K562 (cell line): ENCODE data around the gene TPGS1. TPM values are rescaled to one million over a fixed set of nuclear protein-coding genes. Genes with fewer than 3 reads are reported as not detected.

Experiments
- ARID4B ChIP-seq: sonication (generic); formaldehyde crosslinking; IDR thresholded peaks from 2 replicates; pipeline ENCODE4 v1.8.0; 2022; ENCODE audit warnings: mild to moderate bottlenecking, missing genetic modification reagents
- ATF1 ChIP-seq, 2 experiments: fragments of 450-650 bp in 1 of 2; IDR thresholded peaks; 2 replicates each; pipeline ENCODE4 v1.6.1; 2016; ENCODE audit warnings: missing compliant biosample characterization in 1 of 2, missing genetic modification characterization in 1 of 2
- CBFA2T2 ChIP-seq: fragments of 450-650 bp; conservative IDR thresholded peaks from 2 replicates; pipeline ENCODE4 v1.6.1; 2017; ENCODE audit warnings: mild to moderate bottlenecking
- CHD1 ChIP-seq: fragments of 200-600 bp; sonication (generic); IDR thresholded peaks from one replicate; pipeline ENCODE4 v1.6.1; 2012; ENCODE audit warnings: mild to moderate bottlenecking, moderate library complexity, low read length, inconsistent platforms
- ETS2 ChIP-seq: IDR thresholded peaks from 2 replicates; pipeline ENCODE4 v1.6.1; 2016; ENCODE audit warnings: borderline replicate concordance, missing genetic modification characterization, mild to moderate bottlenecking, moderate library complexity, missing compliant biosample characterization; ENCODE audit not compliant: poor library complexity, severe bottlenecking
- ETV1 ChIP-seq: fragments of 450-650 bp; conservative IDR thresholded peaks from 2 replicates; pipeline ENCODE4 v1.6.1; 2016; ENCODE audit warnings: missing genetic modification characterization, control low read depth, low read depth, missing compliant biosample characterization
- ETV5 ChIP-seq: sonication (generic); formaldehyde crosslinking; IDR thresholded peaks from 2 replicates; pipeline ENCODE4 v1.4.0; 2020; ENCODE audit warnings: low read depth, mild to moderate bottlenecking, missing genetic modification reagents
- MAFF ChIP-seq: IDR thresholded peaks from 2 replicates; pipeline ENCODE4 v1.6.1; 2012; ENCODE audit warnings: low read length, improper control_type of control experiment
- PRDM10 ChIP-seq: fragments of 450-650 bp; IDR thresholded peaks from 2 replicates; pipeline ENCODE4 v1.6.1; 2018; ENCODE audit not compliant: partially characterized antibody
- SMARCA4 ChIP-seq: fragments of 450-650 bp; IDR thresholded peaks from 2 replicates; pipeline ENCODE4 v1.6.1; 2016
- SMARCA5 ChIP-seq: fragments of 450-650 bp; IDR thresholded peaks from 2 replicates; pipeline ENCODE4 v1.6.1; 2016
- XRCC5 ChIP-seq: fragments of 200-400 bp; formaldehyde crosslinking; IDR thresholded peaks from 2 replicates; pipeline ENCODE4 v1.6.1; 2017; ENCODE audit warnings: low read depth, mild to moderate bottlenecking, low read length
- YY1 ChIP-seq, 3 experiments: IDR thresholded peaks; 2 replicates each; pipeline ENCODE4 v1.6.1; 2011; ENCODE audit warnings: low read length in 2 of 3, mild to moderate bottlenecking in 2 of 3, moderate library complexity in 2 of 3, borderline replicate concordance in 1 of 3, control low read depth in 1 of 3, low read depth in 1 of 3; ENCODE audit not compliant: insufficient read depth in 3 of 3, insufficient replicate concordance in 2 of 3, control insufficient read depth in 1 of 3, insufficient read length in 1 of 3; ENCODE audit errors: extremely low read depth in 1 of 3
- ZBTB2 ChIP-seq: fragments of 450-650 bp; IDR thresholded peaks from 2 replicates; pipeline ENCODE4 v1.6.1; 2016; ENCODE audit warnings: antibody characterized with exemption
- ZNF146 ChIP-seq: IDR thresholded peaks from one replicate; pipeline ENCODE4 v1.6.1; 2018; ENCODE audit warnings: missing compliant biosample characterization; ENCODE audit not compliant: unreplicated experiment
- ZNF311 ChIP-seq: fragments of 250-450 bp; sonication (Bioruptor Pico); IDR thresholded peaks from 2 replicates; pipeline ENCODE4 v1.4.0; 2020; ENCODE audit warnings: mild to moderate bottlenecking, moderate library complexity
- ZNF766 ChIP-seq: fragments of 200-800 bp; sonication (Bioruptor generic); conservative IDR thresholded peaks from 2 replicates; pipeline ENCODE4 v1.6.1; 2016; ENCODE audit warnings: missing genetic modification characterization, missing compliant biosample characterization
- polyA plus RNA-seq, 8 experiments: library from polyadenylated mRNA; depleted of rRNA in 4 of 8; stranded (reverse) in 5 of 8; unstranded in 3 of 8; fragments of >200 nt; fragmentation: Nextera tagmentation in 2 of 8; fragmentation: Illumina TruSeq in 1 of 8; extraction: Ambion mirVana in 2 of 8; extraction: Trizol in 1 of 8; gene quantifications; 2 replicates each; pipeline versions ENCODE4 v1.2.1 to v1.2.3, GENCODE V29; 2011 to 2014; ENCODE audit warnings: inconsistent platforms in 1 of 8, missing spikeins in 1 of 8
- total RNA-seq, 7 experiments: library from RNA; depleted of rRNA in 6 of 7; stranded (reverse); fragments of >200 nt in 6 of 7; fragmentation: Illumina TruSeq in 2 of 7; extraction: Trizol in 2 of 7; gene quantifications; 2 replicates each; pipeline versions ENCODE4 v1.2.1 to v1.2.3, GENCODE V29; 2011 to 2021; ENCODE audit warnings: low replicate concordance in 1 of 7

The TPGS1 gene
- total and polyA plus RNA-seq, 9 of the 15 experiments (the other 6 are each of a cell fraction or from before 2014, with no cell fraction given), result 0.30 to 31.6 (median 1.2) TPM; not detected in 2

GRCh38 chr19:532561-533363 lies 25.5 kb downstream of the TPGS1 start (continued):
- peak; percentile 63 for TF ChIP-seq ARID4B (CRISPR knock-in tag)
- TF ChIP-seq SMARCA4, result peak; percentile 28; the same call in 1 of the 2 replicates
- no peak for TF ChIP-seq ZNF146 (CRISPR knock-in tag)
- TF ChIP-seq YY1 (IDR thresholded peaks at IDR 0.05; ENCODE audit: borderline replicate concordance in 1 of 3, control insufficient read depth in 1 of 3, extremely low read depth in 1 of 3, insufficient read depth in 3 of 3, insufficient read length in 1 of 3, insufficient replicate concordance in 2 of 3, low read depth in 1 of 3, low read length in 2 of 3), result peak in 1 of 3 experiments; percentile 11
- peak; percentile 56 for TF ChIP-seq CBFA2T2
- TF ChIP-seq ETV5 (CRISPR knock-in tag), result peak; percentile 59; the same call in 1 of the 2 replicates
- TF ChIP-seq PRDM10, result peak; percentile 30
- no peak for TF ChIP-seq ZNF311
- TF ChIP-seq MAFF, result no peak
- TF ChIP-seq ZNF766 (CRISPR knock-in tag), result 0 out of 2 replicates have a peak, but pooled peaks have one; percentile 36
- 0 out of 2 replicates have a peak, but pooled peaks have one; percentile 59 for TF ChIP-seq ZBTB2
- TF ChIP-seq SMARCA5, result no peak
- TF ChIP-seq ETV1, result peak; percentile 58
- 0 out of 2 replicates have a peak, but pooled peaks have one; percentile 39 for TF ChIP-seq XRCC5
- no peak for TF ChIP-seq ATF1 (CRISPR knock-in tag; IDR thresholded peaks at IDR 0.05)
- peak; percentile 73 for TF ChIP-seq ATF1 (tag; IDR thresholded peaks at IDR 0.05)
- TF ChIP-seq CHD1, result peak; percentile 3
- no peak for TF ChIP-seq ETS2 (tag)
